Kidney tubule cell (primary cell): ENCODE results near the gene OXSR1.

ENCODE experiments used
- DNase-seq: peaks from one replicate; pipeline ENCODE4 v3.0.0-alpha.2; 2018; ENCODE audit warnings: low spot score

Gene OXSR1

DNA sequence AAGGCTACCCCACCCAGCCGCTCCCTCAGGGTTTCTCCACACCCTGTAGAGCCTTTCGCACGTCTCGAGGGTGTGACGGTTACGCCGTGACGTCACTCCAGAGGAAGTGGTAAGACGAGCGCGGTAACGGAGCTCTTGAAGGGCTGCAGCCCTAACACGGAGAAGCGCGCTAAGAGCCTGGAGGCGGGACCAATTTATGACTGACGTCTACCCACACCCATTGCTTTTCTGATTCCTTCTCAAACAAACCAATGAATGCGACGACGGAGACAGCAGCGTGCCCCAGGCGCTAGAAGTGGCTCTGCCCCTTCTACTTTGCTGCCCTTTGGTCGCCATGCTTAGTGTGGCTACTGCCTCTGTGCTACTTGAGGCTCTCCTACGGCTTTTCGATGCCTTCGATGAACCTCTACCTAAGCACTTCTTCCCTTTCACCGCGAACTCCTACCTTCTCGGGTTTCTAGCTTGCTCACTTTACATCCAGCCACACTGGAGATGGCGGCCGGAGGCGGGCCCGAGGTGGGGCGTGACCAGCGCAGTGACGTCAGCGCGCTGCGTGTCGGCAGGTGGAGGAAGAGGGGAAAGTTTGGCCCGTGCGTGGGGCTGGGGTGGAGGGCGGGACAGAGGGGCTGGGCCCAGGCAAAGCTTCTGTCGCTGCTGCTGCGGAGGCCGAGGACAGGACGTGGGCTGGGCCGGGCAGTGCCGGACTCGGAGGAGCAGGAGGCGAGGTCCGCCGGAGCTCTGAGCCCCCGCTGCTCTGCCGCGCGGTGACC lies at the start of gene OXSR1:
Gene OXSR1 (plus strand): TSS at position 586 of the 770 bp plus-strand sequence. CDS start 340 bp downstream, outside the sequence.
- DNase-seq, result peak; percentile 100

DNA sequence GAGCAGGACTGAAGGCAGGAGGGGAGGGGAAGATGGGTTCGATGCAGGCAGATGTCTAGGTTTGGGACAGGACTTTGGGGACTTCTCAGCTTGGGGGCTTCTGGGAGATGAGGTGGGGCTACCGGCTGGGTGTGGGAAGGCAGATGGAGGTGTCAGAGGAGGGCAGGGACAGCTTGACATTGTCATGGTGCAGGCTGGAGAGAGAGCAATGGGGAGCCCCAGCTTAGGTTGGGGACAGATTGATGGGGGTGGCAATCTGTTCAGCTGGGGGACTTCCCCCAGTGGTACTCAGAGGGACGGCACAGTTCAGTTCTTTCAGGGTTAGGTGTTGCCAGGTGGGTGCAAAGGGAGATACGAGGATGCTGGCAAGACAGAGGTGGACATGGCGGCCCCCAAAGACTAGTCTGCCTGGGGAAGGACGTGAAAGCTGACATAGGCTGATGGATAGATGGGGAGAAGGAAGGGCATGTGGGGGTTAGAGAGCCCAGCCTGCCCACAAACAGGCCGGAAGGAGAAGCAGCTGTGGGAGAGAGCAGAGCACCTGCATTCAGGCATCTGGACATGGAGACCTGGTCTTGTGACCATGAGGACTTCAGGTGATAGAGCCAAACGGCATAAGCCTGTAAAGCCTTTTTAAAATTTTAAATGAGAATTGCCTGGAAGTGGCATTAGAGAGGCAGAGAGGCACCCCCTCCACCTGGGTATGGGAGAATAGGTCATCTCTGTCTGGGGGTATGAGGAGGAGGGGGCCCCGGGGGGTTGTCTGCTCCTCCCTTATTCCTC lies 49.5 kb upstream of the OXSR1 start:
- no peak for DNase-seq

DNA sequence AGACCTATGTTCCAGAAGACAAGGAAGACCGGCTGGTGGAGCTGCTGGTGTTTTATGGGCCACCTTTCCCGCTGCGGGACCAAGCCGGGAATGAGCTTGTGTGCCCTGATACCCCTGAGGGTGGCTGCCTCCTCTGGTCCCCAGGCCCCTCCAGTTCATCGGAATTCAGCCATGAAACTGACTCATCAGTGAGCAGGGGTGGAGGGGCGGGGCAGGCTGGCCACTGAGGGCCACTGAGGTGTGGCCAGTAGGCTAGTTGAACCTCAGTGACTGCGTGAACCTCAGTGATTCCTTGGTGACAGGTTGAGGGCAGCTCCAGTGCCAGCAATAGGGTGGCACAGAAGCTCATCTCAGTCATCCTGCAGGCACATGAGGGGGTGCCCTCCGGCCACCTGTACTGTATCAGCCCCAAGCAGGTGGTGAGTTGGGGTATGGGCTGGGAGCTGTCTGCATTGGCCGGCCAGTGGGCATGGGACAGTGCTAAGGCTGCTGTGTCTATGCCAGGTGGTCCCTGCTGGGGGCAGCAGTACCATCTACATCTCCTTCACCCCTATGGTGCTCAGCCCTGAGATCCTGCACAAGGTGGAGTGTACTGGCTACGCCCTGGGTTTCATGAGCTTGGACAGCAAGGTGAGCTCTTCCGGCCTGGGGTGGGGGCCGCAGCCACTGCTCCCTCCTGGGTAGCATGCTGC lies 48.7 kb upstream of the OXSR1 start:
- peak; percentile 41 for DNase-seq

DNA sequence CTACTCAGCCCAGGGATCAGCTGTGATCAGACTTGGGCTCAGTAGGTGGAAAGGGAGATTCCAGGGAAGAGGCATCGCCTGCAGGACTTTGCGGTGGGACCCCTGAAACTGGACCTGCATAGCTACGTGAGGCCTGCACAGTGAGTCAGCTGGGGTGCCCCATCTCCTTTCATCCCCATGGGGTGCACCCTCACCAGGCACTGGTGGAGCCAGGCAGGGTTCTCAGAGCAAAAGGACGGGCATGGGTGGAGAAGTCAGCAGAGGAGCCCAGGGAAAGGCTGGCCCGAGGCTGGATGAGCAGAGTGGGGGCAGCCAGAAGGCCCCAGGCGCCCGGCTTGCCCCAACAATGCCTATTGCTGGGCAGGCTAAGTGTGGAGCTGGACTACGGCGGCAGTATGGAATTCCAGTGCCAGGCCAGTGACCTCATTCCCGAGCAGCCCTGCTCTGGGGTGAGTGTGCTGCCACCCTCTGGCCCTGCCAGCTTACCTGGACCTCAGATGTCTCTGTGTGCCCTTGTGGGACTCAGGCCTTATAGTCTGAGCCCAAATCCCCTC lies 48.1 kb upstream of the OXSR1 start:
- peak; percentile 71 for DNase-seq

DNA sequence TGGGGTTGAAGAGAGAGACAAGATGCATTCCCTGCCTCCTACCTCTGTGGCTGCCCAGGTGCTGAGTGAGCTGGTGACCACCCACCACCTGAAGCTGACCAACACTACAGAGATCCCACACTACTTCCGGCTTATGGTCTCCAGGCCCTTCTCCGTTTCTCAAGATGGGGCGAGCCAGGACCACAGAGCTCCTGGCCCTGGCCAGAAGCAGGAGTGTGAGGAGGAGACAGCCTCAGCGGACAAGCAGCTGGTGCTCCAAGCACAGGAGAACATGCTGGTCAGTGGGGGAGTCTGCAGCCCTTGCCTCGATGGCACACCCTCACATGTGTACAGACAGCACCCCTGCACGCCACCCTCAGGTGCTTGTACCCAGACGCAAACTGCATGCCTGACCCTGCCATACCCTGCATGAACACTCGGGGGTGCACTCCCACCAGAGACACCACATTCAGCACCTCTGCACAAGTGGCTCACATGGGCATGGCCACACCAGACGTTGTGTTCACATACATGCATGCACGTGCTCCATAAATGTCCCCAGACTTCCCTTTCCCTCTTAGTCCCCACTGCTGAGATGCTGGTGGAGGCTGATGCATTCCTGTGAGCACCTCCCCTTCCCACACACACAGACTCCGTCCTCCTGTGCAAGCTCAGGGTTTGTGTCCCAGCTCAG lies 47.5 kb upstream of the OXSR1 start:
- peak; percentile 68 for DNase-seq

DNA sequence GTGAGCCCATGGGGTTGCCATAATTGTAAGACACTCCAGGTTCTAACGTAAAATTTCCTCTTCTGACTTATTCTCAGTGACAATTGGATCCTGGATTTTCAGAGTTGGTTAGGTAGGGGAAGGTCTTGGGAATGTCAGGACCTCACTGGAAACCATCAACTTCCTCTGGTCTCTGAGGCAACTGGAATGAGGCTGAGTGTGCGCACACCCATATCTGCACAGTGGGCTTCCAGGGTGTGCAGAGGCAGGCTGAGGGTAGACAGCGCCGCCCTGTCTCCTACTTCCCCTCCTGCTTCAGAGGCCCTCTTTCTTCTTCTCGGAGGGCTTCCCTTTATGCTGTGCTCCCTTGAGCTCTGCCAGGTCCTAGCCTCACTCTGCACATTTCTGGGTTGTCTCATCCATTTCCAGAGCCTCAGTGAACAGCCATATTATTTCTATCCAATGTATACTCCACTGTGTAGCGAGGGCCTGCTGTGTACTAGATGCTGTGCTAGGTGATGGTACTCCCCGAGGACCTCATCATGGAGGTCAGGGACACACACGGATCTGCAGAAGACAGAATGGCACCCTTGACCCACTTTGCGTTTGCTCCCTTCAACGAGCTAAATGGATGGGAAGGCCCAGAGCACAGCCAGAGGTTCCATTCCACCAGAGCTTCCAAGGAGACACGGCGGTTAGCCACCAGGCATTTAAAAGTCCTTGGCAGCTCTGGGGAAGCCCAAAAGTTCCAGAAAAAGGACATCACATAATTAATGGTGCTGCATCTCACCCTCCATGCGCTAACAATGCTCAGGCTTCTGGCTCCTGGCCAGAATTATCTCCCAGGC lies 46.7 kb upstream of the OXSR1 start:
- DNase-seq, result no peak

DNA sequence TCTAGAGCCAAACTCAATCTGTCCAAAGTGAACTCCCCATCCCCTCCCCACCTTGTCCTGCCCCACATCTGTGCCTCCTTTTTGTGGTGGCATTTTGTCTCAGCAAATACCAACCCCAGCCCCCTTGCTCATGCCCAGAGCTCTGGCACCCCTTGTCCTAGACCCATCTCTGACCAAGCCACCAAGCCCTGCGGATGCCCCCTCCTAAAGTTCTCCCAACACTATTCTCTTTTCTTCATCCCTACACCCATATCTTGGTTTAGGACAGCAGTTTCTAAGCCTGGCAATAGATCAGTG lies 46.1 kb upstream of the OXSR1 start:
- no peak for DNase-seq

DNA sequence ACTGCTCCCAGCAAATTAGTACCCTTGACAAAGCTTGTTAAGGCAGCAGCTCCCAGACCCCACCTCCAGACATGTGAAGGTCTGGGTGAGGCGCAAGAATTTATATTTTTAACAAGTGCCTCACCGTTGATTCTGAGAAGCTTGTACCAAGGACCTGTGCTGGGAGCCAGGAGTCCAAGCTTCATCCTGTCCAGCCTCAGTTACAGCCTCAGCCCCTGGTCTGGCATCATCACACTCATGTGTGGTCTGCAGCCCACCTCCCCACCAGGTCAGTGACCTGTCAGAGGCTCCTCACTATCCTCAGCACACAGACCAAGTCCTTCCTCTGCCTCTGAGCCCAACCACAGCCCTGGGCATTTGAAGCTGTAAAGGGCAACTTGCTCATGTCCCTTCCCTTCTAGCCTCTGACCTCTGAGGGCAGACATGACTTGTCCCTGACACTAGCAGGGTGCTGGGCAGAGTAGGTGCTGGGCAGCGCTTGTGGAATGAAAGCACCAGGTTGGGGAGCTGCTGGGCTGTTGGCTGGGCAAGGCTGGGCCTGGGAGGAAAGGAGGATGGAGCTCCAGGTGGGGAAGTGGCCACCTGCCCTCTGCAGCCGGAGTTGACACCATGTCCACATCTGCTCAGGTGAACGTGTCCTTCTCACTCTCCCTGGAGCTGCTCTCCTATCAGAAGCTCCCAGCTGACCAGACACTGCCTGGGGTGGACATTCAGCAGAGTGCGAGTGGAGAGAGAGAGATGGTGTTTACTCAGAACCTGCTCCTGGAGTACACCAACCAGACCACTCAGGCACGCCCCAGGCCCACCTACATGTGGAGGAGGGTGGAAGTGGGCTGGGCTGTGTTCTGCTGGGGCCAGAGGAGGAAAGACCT lies 45.3 kb upstream of the OXSR1 start:
- no peak for DNase-seq

DNA sequence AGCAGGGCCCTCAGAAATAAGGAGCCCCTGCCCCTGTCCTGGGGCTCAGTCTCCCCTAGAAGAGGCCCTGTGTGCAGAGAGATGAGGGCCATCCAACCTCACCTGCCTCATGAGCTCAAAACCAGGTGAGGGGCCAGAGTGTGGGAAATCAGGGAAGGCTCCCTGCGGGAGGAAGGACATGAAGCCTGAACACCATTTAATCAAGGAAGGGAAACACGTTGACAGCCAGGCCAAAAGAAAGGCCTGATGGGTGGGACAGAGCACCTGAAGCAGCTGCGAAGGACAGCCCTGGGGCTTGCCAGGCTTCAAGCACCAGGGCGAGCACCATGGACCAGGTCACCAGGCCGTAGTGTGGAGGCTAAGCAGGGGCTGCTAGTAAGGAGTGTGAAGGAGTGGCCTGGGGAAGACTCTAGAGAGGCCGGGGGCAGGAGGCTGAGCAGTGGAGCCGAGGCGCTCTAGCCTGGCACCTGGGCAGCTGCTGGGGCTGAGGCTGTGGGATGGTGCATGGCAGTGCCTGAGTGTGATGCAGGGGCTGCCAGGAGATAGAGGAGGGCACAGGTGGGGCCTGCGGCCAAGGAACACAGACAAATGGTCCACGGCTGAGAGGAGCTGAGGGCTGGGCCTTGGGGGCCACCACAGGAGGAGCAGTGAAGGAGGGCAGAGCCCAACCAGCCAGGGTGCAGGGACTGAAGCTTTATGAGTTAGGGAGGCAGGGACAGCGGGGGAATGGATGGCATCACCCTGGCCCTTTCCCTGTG lies 44.5 kb upstream of the OXSR1 start:
- DNase-seq, result no peak

DNA sequence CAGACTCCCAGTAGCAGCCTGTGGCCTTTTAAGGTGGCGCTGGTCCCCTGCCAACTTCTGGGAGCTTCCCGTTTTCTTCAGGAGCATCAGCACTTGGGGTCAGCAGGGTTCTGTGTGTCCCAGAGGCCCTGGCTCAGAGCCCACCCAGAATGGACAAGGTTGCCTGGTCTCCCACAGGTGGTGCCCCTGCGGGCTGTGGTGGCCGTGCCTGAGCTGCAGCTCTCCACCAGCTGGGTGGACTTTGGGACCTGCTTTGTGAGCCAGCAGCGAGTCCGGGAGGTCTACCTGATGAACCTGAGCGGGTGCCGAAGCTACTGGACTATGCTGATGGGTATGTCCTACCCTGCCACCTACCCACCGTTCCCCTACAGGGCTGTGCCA lies 43.9 kb upstream of the OXSR1 start:
- no peak for DNase-seq

DNA sequence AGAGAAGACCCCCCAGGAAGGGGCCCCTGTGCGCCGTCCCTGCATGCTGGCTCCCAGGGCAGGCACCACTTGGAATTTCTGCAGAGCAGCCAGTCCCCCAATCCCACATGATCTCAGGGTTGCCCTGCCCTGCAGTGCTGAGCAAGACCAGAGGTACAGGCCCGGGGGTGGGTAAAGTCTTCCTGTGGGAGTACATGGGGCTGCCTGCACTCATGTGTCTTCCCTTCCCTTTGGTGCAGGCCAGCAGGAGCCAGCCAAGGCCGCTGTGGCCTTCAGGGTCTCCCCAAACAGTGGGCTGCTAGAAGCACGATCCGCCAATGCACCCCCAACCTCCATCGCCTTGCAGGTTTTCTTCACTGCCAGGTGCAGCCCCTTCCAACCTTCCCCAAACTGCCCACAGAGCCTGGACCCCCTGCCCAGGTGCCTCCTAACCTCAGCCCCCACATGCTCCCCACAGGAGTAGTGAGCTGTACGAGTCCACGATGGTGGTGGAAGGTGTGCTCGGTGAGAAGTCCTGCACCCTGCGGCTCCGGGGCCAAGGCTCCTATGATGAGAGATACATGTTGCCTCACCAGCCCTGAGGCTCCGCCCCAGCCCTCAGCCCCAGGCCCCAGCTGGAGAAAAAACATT lies 43.4 kb upstream of the OXSR1 start:
- no peak for DNase-seq

DNA sequence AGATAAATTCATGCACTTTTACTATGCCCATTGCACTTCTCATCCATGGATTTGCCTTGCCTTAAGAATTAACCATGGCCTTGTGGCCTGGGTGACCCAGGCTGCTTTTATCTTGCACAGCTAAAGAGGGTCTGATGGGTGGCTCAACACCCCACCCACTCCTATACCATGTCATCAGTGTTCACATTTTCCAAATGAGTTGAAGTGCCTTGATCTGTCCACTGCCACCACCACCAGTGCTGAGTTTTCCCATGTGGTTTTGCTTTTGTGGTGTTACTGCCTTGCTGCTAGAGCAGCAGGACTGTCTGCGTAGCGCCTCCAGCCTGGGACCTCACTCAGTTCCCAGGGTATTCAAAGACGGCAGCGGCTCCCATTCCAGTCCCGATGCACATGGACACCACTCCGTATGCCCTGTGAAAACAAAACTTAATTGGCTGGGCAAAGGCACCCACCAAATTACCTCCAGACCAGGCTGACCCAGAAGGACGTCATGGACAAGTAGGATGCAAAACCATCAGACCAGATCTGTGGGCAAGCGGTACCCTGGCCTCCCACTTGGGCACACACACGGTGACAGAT lies 42.5 kb upstream of the OXSR1 start:
- DNase-seq, result no peak

DNA sequence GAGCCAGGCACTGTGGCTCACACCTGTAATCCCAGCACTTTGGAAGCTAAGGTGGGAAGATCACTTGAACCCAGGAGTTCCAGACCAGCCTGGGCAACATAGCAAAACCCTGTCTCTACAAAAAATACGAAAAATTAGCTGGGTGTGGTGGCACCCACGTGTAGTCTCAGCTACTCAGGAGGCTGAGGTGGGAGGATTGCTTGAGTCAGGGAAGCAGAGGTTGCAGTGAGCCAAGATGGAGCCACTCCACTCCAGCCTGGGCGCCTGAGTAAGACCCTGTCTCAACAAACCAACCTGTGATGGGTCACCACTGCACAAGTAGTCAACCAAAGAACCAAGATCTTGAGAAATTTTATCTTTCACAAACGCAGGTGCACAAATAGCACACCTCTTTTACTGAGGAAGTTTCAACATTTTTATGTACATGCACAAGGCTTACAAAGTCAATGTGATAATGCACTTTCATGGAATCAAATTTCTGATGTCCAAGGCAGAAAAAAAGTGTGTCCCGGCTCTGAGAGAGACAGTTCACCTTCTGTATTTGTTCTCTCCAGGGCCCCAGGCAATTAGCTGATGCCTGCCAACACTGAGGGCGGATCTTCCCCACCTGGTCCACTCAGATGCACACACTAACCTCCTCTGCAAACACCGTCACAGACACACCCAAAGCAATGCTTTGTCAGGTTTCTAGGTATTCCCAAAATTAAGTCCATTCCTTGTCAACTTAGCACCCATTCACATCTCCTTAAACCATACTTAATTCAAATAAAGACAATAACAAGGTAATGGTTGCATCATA lies 40.8 kb upstream of the OXSR1 start:
- no peak for DNase-seq

DNA sequence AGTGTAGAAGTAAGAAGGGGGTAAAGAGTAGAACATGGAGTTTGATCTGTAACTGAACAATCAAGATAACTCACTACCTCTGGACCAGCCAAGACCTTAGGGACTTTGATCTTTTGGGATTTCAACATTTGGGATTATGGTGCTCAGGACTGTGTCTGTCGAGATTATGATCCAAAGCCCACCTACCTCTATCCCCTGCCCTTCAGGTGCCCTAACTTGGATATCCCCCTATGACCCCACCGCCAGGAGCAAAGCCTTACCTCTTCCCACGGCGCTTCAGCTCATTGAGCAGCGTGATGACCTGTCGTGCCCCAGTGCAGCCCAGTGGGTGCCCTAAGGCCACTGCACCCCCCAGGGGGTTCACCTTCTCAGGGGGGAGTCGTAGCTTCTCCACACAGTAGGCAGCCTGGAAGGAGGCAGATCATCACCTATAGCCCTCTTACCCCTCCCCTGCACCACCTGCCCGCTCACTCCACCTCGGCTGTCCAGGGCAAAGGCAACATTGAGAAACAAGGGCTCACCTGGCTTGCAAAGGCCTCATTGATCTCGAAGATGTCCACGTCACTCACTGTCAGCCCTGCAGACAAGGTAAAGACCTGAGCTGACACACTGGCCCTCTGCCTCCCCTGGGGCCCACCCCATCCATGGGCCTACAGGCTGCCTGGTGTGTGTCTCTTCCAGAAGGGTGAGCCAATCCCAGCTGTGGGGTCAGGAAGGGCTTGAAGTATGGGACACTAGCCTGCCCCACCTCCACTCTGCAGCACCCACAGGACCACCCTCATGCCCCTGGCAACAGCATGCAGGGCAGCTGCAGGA lies 39.8 kb upstream of the OXSR1 start:
- DNase-seq, result no peak

DNA sequence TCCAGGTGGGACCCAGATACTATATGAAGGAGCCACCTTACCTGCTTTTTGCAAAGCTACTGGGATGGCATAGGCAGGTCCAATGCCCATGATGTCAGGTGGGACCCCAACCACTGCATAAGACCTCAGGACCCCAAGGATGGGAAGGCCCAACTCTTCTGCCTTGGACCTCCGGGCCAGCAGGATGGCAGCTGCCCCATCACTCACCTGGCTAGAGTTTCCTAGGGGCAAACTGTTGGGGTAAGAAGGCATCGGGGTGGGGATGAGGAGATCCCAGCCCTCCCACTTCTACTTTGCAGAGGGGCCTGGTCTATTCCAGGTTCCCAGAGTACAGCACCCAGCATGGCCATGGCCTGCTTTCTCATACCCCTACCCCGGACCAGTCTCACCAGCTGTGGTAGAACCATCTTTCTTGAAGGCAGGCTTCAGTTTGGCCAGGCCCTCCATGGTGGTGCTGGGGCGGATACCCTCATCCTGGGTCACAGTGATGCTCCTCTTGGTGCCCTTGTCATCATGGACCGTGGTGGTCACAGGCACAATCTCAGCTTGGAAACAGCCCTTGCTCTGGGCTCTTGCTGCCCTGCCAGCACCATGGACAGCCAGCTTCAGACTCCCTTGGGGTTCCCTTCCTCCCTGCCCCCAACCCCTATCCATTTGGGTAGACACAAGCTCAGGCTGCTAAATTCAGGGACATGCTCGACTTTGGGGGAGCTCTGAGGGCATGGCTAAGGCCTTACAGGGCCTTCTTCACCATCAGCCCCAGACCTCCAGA lies 39.0 kb upstream of the OXSR1 start:
- DNase-seq, result no peak

DNA sequence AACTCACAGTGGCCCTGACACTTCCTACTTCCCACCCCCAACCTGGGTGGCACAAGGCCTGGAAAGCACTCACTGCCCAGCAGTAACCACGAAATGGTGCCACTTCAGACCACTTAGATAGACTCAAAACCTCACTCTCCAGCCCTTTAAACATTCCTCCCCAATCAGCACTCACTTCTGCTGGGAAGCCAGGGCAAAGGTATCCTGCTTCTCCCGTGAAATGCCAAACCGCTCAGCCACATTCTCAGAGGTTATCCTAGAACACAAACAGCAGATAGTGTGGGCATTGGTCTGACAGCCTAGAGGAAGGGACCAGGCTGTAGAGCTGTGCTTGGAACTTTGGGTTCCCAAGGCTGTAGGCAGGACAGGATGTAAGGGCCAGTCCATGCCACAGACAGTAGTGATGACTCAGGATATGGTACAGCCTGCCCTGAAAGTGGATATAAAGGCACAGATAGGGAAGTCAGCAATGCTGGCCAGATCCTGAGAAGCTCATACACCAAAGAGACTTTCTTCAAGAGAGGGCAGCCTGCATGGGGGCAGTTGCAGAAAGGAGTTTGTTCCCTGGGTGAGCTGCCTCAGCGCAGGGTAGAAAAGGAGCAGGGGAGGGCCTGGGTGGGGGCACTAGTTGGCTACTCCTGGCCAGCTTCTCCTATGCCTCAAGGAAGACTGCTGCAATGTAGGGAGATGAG lies 37.6 kb upstream of the OXSR1 start:
- DNase-seq, result peak; percentile 30
